Sigmoid colon (tissue), 4 donors: ENCODE measurements around the gene SNHG17.

Source experiments
- CTCF ChIP-seq, 4 experiments: fragments of 450-650 bp in 3 of 4; fragments of 200-600 bp in 1 of 4; IDR thresholded peaks; one replicate each; pipeline ENCODE4 v1.5.1; 2016 to 2019; ENCODE audit warnings: antibody characterized with exemption in 4 of 4, mild to moderate bottlenecking in 3 of 4, moderate library complexity in 2 of 4
- EP300 ChIP-seq, 4 donors: sonication (generic); formaldehyde crosslinking; IDR thresholded peaks; one replicate each; pipeline ENCODE4 v1.6.1; 2017; ENCODE audit warnings: antibody characterized with exemption in 4 of 4
- POLR2AphosphoS5 ChIP-seq, 4 donors: sonication (generic); formaldehyde crosslinking; IDR thresholded peaks; one replicate each; pipeline ENCODE4 v1.6.1; 2017; ENCODE audit warnings: antibody characterized with exemption in 4 of 4

- TF ChIP-seq CTCF (IDR thresholded peaks at IDR 0.05): no peak
- no peak for TF ChIP-seq POLR2AphosphoS5 (IDR thresholded peaks at IDR 0.05)
- TF ChIP-seq EP300 (IDR thresholded peaks at IDR 0.05): no peak
These were observed 38.3 kb upstream of the SNHG17 start for GRCh38 chr20:38473367-38473795.
